Measurements from ENCODE around the gene GJD3.

Gene GJD3

GRCh38 chr17:40349895-40350688 is 14.4 kb downstream of the GJD3 start:
- Histone ChIP-seq H3K36me3 (ENCODE audit: insufficient read depth, low read length) (peaks cover 38% of the 10 kb centered on the region; the same call in 1 of the 2 replicates), H3K4me3 (ENCODE audit: low read length, poor library complexity, severe bottlenecking) (no peak overlapping the region), H3K4me1 (ENCODE audit: insufficient read depth, low read length, poor library complexity, severe bottlenecking) (peaks cover 34% of the 10 kb centered on the region), H3K4me2 (ENCODE audit: low read depth, low read length, poor library complexity, severe bottlenecking) (no peak overlapping the region), H2AFZ (ENCODE audit: low read length) (no peak overlapping the region), H3K27me3 (ENCODE audit: insufficient read depth, low read length, poor library complexity, severe bottlenecking) (no peaks in the 10 kb centered on the region), H3K9me2 (replicated peaks; ENCODE audit: low read depth, low read length) (no peaks in the 10 kb centered on the region), H4K20me1 (ENCODE audit: insufficient read depth, low read length, poor library complexity, severe bottlenecking) (no peaks in the 10 kb centered on the region), H3K9me3 (ENCODE audit: insufficient read depth, low read depth, low read length) (no peaks in the 10 kb centered on the region), H3K9ac (ENCODE audit: low read depth, low read length, poor library complexity, severe bottlenecking) (no peak overlapping the region), H3K79me2 (ENCODE audit: insufficient read depth, low read length) (peaks cover 44% of the 10 kb centered on the region), H3F3A (ENCODE audit: low read depth) (no peaks in the 10 kb centered on the region)
- TF ChIP-seq EZH2phosphoT487 (IDR thresholded peaks at IDR 0.05; ENCODE audit: borderline replicate concordance), result no peak
- no peak for TF ChIP-seq CTCF (conservative IDR thresholded peaks at IDR 0.05; ENCODE audit: low read length)

GRCh38 chr17:40349477-40349894 is 15.1 kb downstream of the GJD3 start:
- H3K9ac ChIP-seq (ENCODE audit: low read depth, low read length, poor library complexity, severe bottlenecking), result no peak overlapping the region
- no peak overlapping the region for H3K4me3 ChIP-seq (ENCODE audit: low read length, poor library complexity, severe bottlenecking)
- H4K20me1 ChIP-seq (ENCODE audit: insufficient read depth, low read length, poor library complexity, severe bottlenecking), result no peaks in the 10 kb centered on the region
- no peaks in the 10 kb centered on the region for H3F3A ChIP-seq (ENCODE audit: low read depth)
- no peaks in the 10 kb centered on the region for H3K9me2 ChIP-seq (replicated peaks; ENCODE audit: low read depth, low read length)
- H3K27me3 ChIP-seq (ENCODE audit: insufficient read depth, low read length, poor library complexity, severe bottlenecking), result no peaks in the 10 kb centered on the region
- no peaks in the 10 kb centered on the region for H3K9me3 ChIP-seq (ENCODE audit: insufficient read depth, low read depth, low read length)
- H3K4me2 ChIP-seq (ENCODE audit: low read depth, low read length, poor library complexity, severe bottlenecking), result no peak overlapping the region
- TF ChIP-seq CTCF (conservative IDR thresholded peaks at IDR 0.05; ENCODE audit: low read length) (no peak), EZH2phosphoT487 (IDR thresholded peaks at IDR 0.05; ENCODE audit: borderline replicate concordance) (no peak)
- peaks cover 48% of the 10 kb centered on the region for H3K79me2 ChIP-seq (ENCODE audit: insufficient read depth, low read length)
- H2AFZ ChIP-seq (ENCODE audit: low read length), result no peak overlapping the region
- peaks cover 40% of the 10 kb centered on the region for H3K4me1 ChIP-seq (ENCODE audit: insufficient read depth, low read length, poor library complexity, severe bottlenecking)
- H3K36me3 ChIP-seq (ENCODE audit: insufficient read depth, low read length), result peaks cover 38% of the 10 kb centered on the region; the same call in 1 of the 2 replicates

- H3K9ac ChIP-seq (ENCODE audit: low read depth, low read length, poor library complexity, severe bottlenecking), result peak overlapping the region; percentile 73
- H4K20me1 ChIP-seq (ENCODE audit: insufficient read depth, low read length, poor library complexity, severe bottlenecking), result no peaks in the 10 kb centered on the region
- H3K9me3 ChIP-seq (ENCODE audit: insufficient read depth, low read depth, low read length), result no peaks in the 10 kb centered on the region
- H3K4me3 ChIP-seq (ENCODE audit: low read length, poor library complexity, severe bottlenecking), result no peak overlapping the region
- peaks cover 47% of the 10 kb centered on the region for H3K4me1 ChIP-seq (ENCODE audit: insufficient read depth, low read length, poor library complexity, severe bottlenecking)
- peaks cover 55% of the 10 kb centered on the region for H3K79me2 ChIP-seq (ENCODE audit: insufficient read depth, low read length)
- H3K4me2 ChIP-seq (ENCODE audit: low read depth, low read length, poor library complexity, severe bottlenecking), result peak overlapping the region; percentile 84
- H3K9me2 ChIP-seq (replicated peaks; ENCODE audit: low read depth, low read length), result no peaks in the 10 kb centered on the region
- TF ChIP-seq CTCF (conservative IDR thresholded peaks at IDR 0.05; ENCODE audit: low read length) (no peak), EZH2phosphoT487 (IDR thresholded peaks at IDR 0.05; ENCODE audit: borderline replicate concordance) (no peak)
- H2AFZ ChIP-seq (ENCODE audit: low read length), result no peak overlapping the region
- peaks cover 33% of the 10 kb centered on the region; the same call in 1 of the 2 replicates for H3K36me3 ChIP-seq (ENCODE audit: insufficient read depth, low read length)
- no peaks in the 10 kb centered on the region for H3K27me3 ChIP-seq (ENCODE audit: insufficient read depth, low read length, poor library complexity, severe bottlenecking)
- no peaks in the 10 kb centered on the region for H3F3A ChIP-seq (ENCODE audit: low read depth)
These were observed 15.7 kb downstream of the GJD3 start for GRCh38 chr17:40348562-40349476.
